GM23338 (cell line): Measurements from ENCODE around the gene PARVA. TPM values are rescaled to one million over a fixed set of nuclear protein-coding genes. Genes with fewer than 3 reads are reported as not detected.

Experiments used
- ATAC-seq: fragments of 200-7000 bp; cut with Tn5 transposase; 3 replicates; pipeline ENCODE4 v1.9.1; 2020
- DNase-seq: peaks from one replicate; pipeline ENCODE4 v3.0.0-alpha.2; 2015; ENCODE audit warnings: low spot score
- H2AFZ ChIP-seq: fragments of 200-600 bp; sonication (generic); 2 replicates; pipeline ENCODE4 v1.8.0; 2016; ENCODE audit warnings: antibody characterized with exemption, mild to moderate bottlenecking, moderate library complexity
- H3F3A ChIP-seq: fragments of 200-600 bp; sonication (generic); replicated peaks from 2 replicates; pipeline ENCODE4 v1.8.0; 2017; ENCODE audit warnings: antibody characterized with exemption, mixed run types, low read depth
- H3K27ac ChIP-seq: fragments of 200-600 bp; sonication (generic); 2 replicates; pipeline ENCODE4 v1.6.1; 2016; ENCODE audit warnings: low read depth
- H3K27me3 ChIP-seq: fragments of 200-600 bp; sonication (generic); 2 replicates; pipeline ENCODE4 v1.8.0; 2016; ENCODE audit warnings: mild to moderate bottlenecking, mixed run types, moderate library complexity; ENCODE audit not compliant: insufficient read depth
- H3K36me3 ChIP-seq: fragments of 200-600 bp; sonication (generic); 2 replicates; pipeline ENCODE4 v1.8.0; 2016; ENCODE audit warnings: mild to moderate bottlenecking; ENCODE audit not compliant: insufficient read depth
- H3K4me1 ChIP-seq: fragments of 200-600 bp; sonication (generic); 2 replicates; pipeline ENCODE4 v1.8.0; 2016; ENCODE audit warnings: mild to moderate bottlenecking, moderate library complexity; ENCODE audit not compliant: insufficient read depth
- H3K4me2 ChIP-seq: fragments of 200-600 bp; sonication (generic); 2 replicates; pipeline ENCODE4 v1.7.1; 2017; ENCODE audit warnings: mixed run types
- H3K4me3 ChIP-seq: fragments of 200-600 bp; sonication (generic); 2 replicates; pipeline ENCODE4 v1.6.1; 2016; ENCODE audit warnings: mixed run types
- H3K79me2 ChIP-seq: fragments of 200-600 bp; sonication (generic); replicated peaks from 2 replicates; pipeline ENCODE4 v1.8.0; 2017; ENCODE audit warnings: mild to moderate bottlenecking; ENCODE audit not compliant: insufficient read depth
- H3K9me2 ChIP-seq: fragments of 200-600 bp; sonication (generic); 2 replicates; pipeline ENCODE4 v1.8.0; 2017; ENCODE audit not compliant: insufficient read depth
- H4K20me1 ChIP-seq: fragments of 200-600 bp; sonication (generic); replicated peaks from 2 replicates; pipeline ENCODE4 v1.8.0; 2017; ENCODE audit warnings: mild to moderate bottlenecking; ENCODE audit not compliant: insufficient read depth
- H3K27ac Mint-ChIP-seq: 2 replicates; pipeline ENCODE4 v1.8.0; 2020; ENCODE audit warnings: inconsistent platforms, mild to moderate bottlenecking, moderate library complexity, mixed read lengths
- H3K27me3 Mint-ChIP-seq: 3 replicates; pipeline ENCODE4 v1.8.0; 2022; ENCODE audit warnings: low read depth, mild to moderate bottlenecking, moderate library complexity, mixed read lengths, inconsistent platforms; ENCODE audit not compliant: insufficient read depth, poor library complexity
- H3K36me3 Mint-ChIP-seq: 3 replicates; pipeline ENCODE4 v1.8.0; 2021; ENCODE audit warnings: low read depth, mild to moderate bottlenecking, inconsistent platforms, moderate library complexity, mixed read lengths
- H3K4me1 Mint-ChIP-seq: 3 replicates; pipeline ENCODE4 v1.8.0; 2020; ENCODE audit warnings: mild to moderate bottlenecking, inconsistent platforms, mixed read lengths
- H3K4me3 Mint-ChIP-seq: 3 replicates; pipeline ENCODE4 v1.8.0; 2021; ENCODE audit warnings: moderate library complexity, mild to moderate bottlenecking, inconsistent platforms, mixed read lengths
- H3K9me3 Mint-ChIP-seq: 3 replicates; pipeline ENCODE4 v1.8.0; 2020; ENCODE audit warnings: moderate library complexity, mild to moderate bottlenecking, inconsistent platforms, mixed read lengths
- CREB1 ChIP-seq: fragments of 250-450 bp; sonication (Bioruptor Pico); IDR thresholded peaks from 2 replicates; pipeline ENCODE4 v1.5.0; 2020; ENCODE audit warnings: low read depth, mild to moderate bottlenecking, moderate library complexity
- CTCF ChIP-seq, 2 experiments: fragments of 200-600 bp in 1 of 2; sonication (generic) in 1 of 2; conservative IDR thresholded peaks; 2 replicates each; pipeline versions ENCODE4 v1.5.1 to v1.6.1; 2016 to 2017; ENCODE audit warnings: antibody characterized with exemption in 2 of 2, low read depth in 2 of 2, mild to moderate bottlenecking in 2 of 2, moderate library complexity in 1 of 2
- EZH2 ChIP-seq: fragments of 200-600 bp; sonication (generic); IDR thresholded peaks from one replicate; pipeline ENCODE4 v1.8.0; 2017; ENCODE audit warnings: antibody characterized with exemption, mild to moderate bottlenecking, low read depth; ENCODE audit not compliant: unreplicated experiment
- JUNB ChIP-seq: IDR thresholded peaks from one replicate; pipeline ENCODE4 v1.6.1; 2016; ENCODE audit warnings: antibody characterized with exemption; ENCODE audit not compliant: unreplicated experiment
- NANOG ChIP-seq: IDR thresholded peaks from 2 replicates; pipeline ENCODE4 v1.6.1; 2016; ENCODE audit warnings: antibody characterized with exemption, borderline replicate concordance
- POLR2AphosphoS5 ChIP-seq: IDR thresholded peaks from 2 replicates; pipeline ENCODE4 v1.6.1; 2016; ENCODE audit warnings: antibody characterized with exemption, low read depth
- REST ChIP-seq: IDR thresholded peaks from one replicate; pipeline ENCODE4 v1.6.1; 2018; ENCODE audit warnings: antibody characterized with exemption; ENCODE audit not compliant: unreplicated experiment
- STAT1 ChIP-seq: IDR thresholded peaks from one replicate; pipeline ENCODE4 v1.6.1; 2016; ENCODE audit warnings: antibody characterized with exemption; ENCODE audit not compliant: unreplicated experiment
- ZNF331 ChIP-seq: fragments of 250-450 bp; sonication (Bioruptor Pico); IDR thresholded peaks from 2 replicates; pipeline ENCODE4 v1.5.0; 2020; ENCODE audit warnings: low read depth, mild to moderate bottlenecking, moderate library complexity
- polyA plus RNA-seq: library from polyadenylated mRNA; unstranded; fragments of >200 nt; fragmentation: Nextera tagmentation; extraction: Ambion mirVana; gene quantifications from 2 replicates; pipeline ENCODE4 v1.2.1, GENCODE V29; 2016
- total RNA-seq: library from RNA; depleted of rRNA; stranded (reverse); fragments of >200 nt; shearing (Covaris generic); gene quantifications from 2 replicates; pipeline ENCODE4 v1.2.3, GENCODE V29; 2014
- TF ChIP-seq, protein P1 (sequence below): fragments of 250-450 bp; sonication (Bioruptor Pico); IDR thresholded peaks from 2 replicates; pipeline ENCODE4 v1.5.0; 2020; ENCODE audit warnings: mild to moderate bottlenecking, moderate library complexity
- TF ChIP-seq, protein P2 (sequence below): IDR thresholded peaks from 2 replicates; pipeline ENCODE4 v1.6.1; 2016; ENCODE audit warnings: antibody characterized with exemption

Gene PARVA
- total and polyA plus RNA-seq, 2 experiments from 2014 or later, result 5.8 to 6.9 TPM

GRCh38 chr11:12517306-12517705 lies 139.9 kb downstream of the PARVA start:
- no peak overlapping the region for H2AFZ ChIP-seq
- TF ChIP-seq POLR2AphosphoS5, result no peak
- TF ChIP-seq JUNB, result no peak
- TF ChIP-seq EZH2, result no peak
- TF ChIP-seq NANOG, result no peak
- no peak for TF ChIP-seq CTCF (conservative IDR thresholded peaks at IDR 0.05; ENCODE audit: low read depth in 2 of 2)
- TF ChIP-seq CREB1 (CRISPR knock-in tag), result no peak
- TF ChIP-seq STAT1, result no peak
- TF ChIP-seq, protein P1, sequence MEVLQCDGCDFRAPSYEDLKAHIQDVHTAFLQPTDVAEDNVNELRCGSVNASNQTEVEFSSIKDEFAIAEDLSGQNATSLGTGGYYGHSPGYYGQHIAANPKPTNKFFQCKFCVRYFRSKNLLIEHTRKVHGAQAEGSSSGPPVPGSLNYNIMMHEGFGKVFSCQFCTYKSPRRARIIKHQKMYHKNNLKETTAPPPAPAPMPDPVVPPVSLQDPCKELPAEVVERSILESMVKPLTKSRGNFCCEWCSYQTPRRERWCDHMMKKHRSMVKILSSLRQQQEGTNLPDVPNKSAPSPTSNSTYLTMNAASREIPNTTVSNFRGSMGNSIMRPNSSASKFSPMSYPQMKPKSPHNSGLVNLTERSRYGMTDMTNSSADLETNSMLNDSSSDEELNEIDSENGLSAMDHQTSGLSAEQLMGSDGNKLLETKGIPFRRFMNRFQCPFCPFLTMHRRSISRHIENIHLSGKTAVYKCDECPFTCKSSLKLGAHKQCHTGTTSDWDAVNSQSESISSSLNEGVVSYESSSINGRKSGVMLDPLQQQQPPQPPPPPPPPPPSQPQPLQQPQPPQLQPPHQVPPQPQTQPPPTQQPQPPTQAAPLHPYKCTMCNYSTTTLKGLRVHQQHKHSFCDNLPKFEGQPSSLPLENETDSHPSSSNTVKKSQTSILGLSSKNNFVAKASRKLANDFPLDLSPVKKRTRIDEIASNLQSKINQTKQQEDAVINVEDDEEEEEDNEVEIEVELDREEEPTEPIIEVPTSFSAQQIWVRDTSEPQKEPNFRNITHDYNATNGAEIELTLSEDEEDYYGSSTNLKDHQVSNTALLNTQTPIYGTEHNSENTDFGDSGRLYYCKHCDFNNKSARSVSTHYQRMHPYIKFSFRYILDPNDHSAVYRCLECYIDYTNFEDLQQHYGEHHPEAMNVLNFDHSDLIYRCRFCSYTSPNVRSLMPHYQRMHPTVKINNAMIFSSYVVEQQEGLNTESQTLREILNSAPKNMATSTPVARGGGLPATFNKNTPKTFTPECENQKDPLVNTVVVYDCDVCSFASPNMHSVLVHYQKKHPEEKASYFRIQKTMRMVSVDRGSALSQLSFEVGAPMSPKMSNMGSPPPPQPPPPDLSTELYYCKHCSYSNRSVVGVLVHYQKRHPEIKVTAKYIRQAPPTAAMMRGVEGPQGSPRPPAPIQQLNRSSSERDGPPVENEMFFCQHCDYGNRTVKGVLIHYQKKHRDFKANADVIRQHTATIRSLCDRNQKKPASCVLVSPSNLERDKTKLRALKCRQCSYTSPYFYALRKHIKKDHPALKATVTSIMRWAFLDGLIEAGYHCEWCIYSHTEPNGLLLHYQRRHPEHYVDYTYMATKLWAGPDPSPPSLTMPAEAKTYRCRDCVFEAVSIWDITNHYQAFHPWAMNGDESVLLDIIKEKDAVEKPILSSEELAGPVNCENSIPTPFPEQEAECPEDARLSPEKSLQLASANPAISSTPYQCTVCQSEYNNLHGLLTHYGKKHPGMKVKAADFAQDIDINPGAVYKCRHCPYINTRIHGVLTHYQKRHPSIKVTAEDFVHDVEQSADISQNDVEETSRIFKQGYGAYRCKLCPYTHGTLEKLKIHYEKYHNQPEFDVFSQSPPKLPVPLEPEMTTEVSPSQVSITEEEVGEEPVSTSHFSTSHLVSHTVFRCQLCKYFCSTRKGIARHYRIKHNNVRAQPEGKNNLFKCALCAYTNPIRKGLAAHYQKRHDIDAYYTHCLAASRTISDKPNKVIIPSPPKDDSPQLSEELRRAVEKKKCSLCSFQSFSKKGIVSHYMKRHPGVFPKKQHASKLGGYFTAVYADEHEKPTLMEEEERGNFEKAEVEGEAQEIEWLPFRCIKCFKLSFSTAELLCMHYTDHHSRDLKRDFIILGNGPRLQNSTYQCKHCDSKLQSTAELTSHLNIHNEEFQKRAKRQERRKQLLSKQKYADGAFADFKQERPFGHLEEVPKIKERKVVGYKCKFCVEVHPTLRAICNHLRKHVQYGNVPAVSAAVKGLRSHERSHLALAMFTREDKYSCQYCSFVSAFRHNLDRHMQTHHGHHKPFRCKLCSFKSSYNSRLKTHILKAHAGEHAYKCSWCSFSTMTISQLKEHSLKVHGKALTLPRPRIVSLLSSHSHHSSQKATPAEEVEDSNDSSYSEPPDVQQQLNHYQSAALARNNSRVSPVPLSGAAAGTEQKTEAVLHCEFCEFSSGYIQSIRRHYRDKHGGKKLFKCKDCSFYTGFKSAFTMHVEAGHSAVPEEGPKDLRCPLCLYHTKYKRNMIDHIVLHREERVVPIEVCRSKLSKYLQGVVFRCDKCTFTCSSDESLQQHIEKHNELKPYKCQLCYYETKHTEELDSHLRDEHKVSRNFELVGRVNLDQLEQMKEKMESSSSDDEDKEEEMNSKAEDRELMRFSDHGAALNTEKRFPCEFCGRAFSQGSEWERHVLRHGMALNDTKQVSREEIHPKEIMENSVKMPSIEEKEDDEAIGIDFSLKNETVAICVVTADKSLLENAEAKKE (CRISPR knock-in tag), result no peak
- TF ChIP-seq REST, result no peak
- TF ChIP-seq, protein P2, sequence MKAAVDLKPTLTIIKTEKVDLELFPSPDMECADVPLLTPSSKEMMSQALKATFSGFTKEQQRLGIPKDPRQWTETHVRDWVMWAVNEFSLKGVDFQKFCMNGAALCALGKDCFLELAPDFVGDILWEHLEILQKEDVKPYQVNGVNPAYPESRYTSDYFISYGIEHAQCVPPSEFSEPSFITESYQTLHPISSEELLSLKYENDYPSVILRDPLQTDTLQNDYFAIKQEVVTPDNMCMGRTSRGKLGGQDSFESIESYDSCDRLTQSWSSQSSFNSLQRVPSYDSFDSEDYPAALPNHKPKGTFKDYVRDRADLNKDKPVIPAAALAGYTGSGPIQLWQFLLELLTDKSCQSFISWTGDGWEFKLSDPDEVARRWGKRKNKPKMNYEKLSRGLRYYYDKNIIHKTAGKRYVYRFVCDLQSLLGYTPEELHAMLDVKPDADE, result no peak
- TF ChIP-seq ZNF331 (CRISPR knock-in tag), result no peak

More at GRCh38 chr11:12517306-12517705, 139.9 kb downstream of the PARVA start:
- Histone ChIP-seq H3K9me2 (no peaks in the 10 kb centered on the region), H3K79me2 (no peaks in the 10 kb centered on the region), H3K4me2 (no peak overlapping the region), H3K4me3 (no peak overlapping the region), H3F3A (no peaks in the 10 kb centered on the region), H4K20me1 (no peaks in the 10 kb centered on the region), H3K4me1 (no peaks in the 10 kb centered on the region), H3K27me3 (no peaks in the 10 kb centered on the region), H3K27ac (no peak overlapping the region), H3K36me3 (no peaks in the 10 kb centered on the region)
- H3K27ac Mint-ChIP-seq, result no peak overlapping the region
- no peak overlapping the region for H3K4me3 Mint-ChIP-seq
- no peaks in the 10 kb centered on the region for H3K36me3 Mint-ChIP-seq
- DNase-seq (no peak), ATAC-seq (no peak)
- H3K27me3 Mint-ChIP-seq, result peaks cover 13% of the 10 kb centered on the region
- no peaks in the 10 kb centered on the region for H3K9me3 Mint-ChIP-seq
- H3K4me1 Mint-ChIP-seq, result no peaks in the 10 kb centered on the region; the same call in 2 of the 3 replicates
